ENCODE measurements around the gene ZNF678.

The ZNF678 gene

GRCh38 chr1:227563324-227564201 is at the start of gene ZNF678:
Gene ZNF678, plus strand, starts transcription at chr1:227563556. Its CDS starts 87,436 bp downstream, at chr1:227650992.
- peak within 1 kb of the TSS; percentile 74 for H3K4me3 ChIP-seq (ENCODE audit: control insufficient read depth, low read depth, low read length)
- DNase-seq (ENCODE audit: low read depth), result peak; percentile 73
- TF ChIP-seq CTCF (IDR thresholded peaks at IDR 0.05; ENCODE audit: control insufficient read depth, insufficient read depth, low read depth, low read length, missing control alignments), result no peak

GRCh38 chr1:227518876-227519275 is 44.5 kb upstream of the ZNF678 start:
- DNase-seq (ENCODE audit: low read depth), result no peak
- no peak for TF ChIP-seq CTCF (IDR thresholded peaks at IDR 0.05; ENCODE audit: control insufficient read depth, insufficient read depth, low read depth, low read length, missing control alignments)
- H3K4me3 ChIP-seq (ENCODE audit: control insufficient read depth, low read depth, low read length), result no peak overlapping the region

- H3K4me3 ChIP-seq (ENCODE audit: control insufficient read depth, low read depth, low read length), result no peak overlapping the region
- TF ChIP-seq CTCF (IDR thresholded peaks at IDR 0.05; ENCODE audit: control insufficient read depth, insufficient read depth, low read depth, low read length, missing control alignments), result no peak
- DNase-seq (ENCODE audit: low read depth), result no peak
These were observed 41.6 kb upstream of the ZNF678 start for GRCh38 chr1:227521782-227522181.

- no peak for TF ChIP-seq CTCF (IDR thresholded peaks at IDR 0.05; ENCODE audit: control insufficient read depth, insufficient read depth, low read depth, low read length, missing control alignments)
- no peak overlapping the region for H3K4me3 ChIP-seq (ENCODE audit: control insufficient read depth, low read depth, low read length)
- DNase-seq (ENCODE audit: low read depth), result no peak
These were observed 36.8 kb upstream of the ZNF678 start for GRCh38 chr1:227526524-227526923.

- no peak for DNase-seq (ENCODE audit: low read depth)
- no peak overlapping the region for H3K4me3 ChIP-seq (ENCODE audit: control insufficient read depth, low read depth, low read length)
- no peak for TF ChIP-seq CTCF (IDR thresholded peaks at IDR 0.05; ENCODE audit: control insufficient read depth, insufficient read depth, low read depth, low read length, missing control alignments)
These were observed 31.2 kb upstream of the ZNF678 start for GRCh38 chr1:227532019-227532619.

- TF ChIP-seq CTCF (IDR thresholded peaks at IDR 0.05; ENCODE audit: control insufficient read depth, insufficient read depth, low read depth, low read length, missing control alignments), result no peak
- no peak for DNase-seq (ENCODE audit: low read depth)
These were observed 22.9 kb upstream of the ZNF678 start for GRCh38 chr1:227540170-227541098.

More at GRCh38 chr1:227540170-227541098, 22.9 kb upstream of the ZNF678 start:
- no peak overlapping the region for H3K4me3 ChIP-seq (ENCODE audit: control insufficient read depth, low read depth, low read length)
